Esophagus muscularis mucosa (tissue), 4 donors: ENCODE results near the gene DSCAM. TPM values are rescaled to one million over a fixed set of nuclear protein-coding genes. Genes with fewer than 3 reads are reported as not detected.

Source experiments
- DNase-seq: peaks from one replicate; pipeline ENCODE4 v3.0.0-alpha.2; 2017; ENCODE audit errors: extremely low spot score
- H3K27ac ChIP-seq, 4 donors: fragments of 200-600 bp; sonication (generic); replicated peaks in 1 of 4; 1 replicate in 3 of 4; 2 replicates in 1 of 4; pipeline ENCODE4 v1.5.1; 2016 to 2019; ENCODE audit warnings: mild to moderate bottlenecking in 1 of 4
- H3K27me3 ChIP-seq, 4 donors: fragments of 200-600 bp; sonication (generic); one replicate each; pipeline versions ENCODE4 v1.5.1 to v1.6.0; 2016 to 2019
- H3K36me3 ChIP-seq, 4 donors: fragments of 200-600 bp; sonication (generic); one replicate each; pipeline ENCODE4 v1.5.1; 2016 to 2019
- H3K4me1 ChIP-seq, 4 donors: fragments of 200-600 bp; sonication (generic); one replicate each; pipeline ENCODE4 v1.5.1; 2016 to 2019
- H3K4me3 ChIP-seq, 4 donors: fragments of 200-600 bp; sonication (generic); 1 replicate in 2 of 4; 2 replicates in 2 of 4; pipeline ENCODE4 v1.5.1; 2016 to 2019; ENCODE audit warnings: mild to moderate bottlenecking in 4 of 4, moderate library complexity in 1 of 4
- H3K9me3 ChIP-seq, 4 donors: fragments of 200-600 bp; sonication (generic); 1 replicate in 3 of 4; 2 replicates in 1 of 4; pipeline ENCODE4 v1.5.1; 2016 to 2019
- EP300 ChIP-seq: sonication (generic); formaldehyde crosslinking; IDR thresholded peaks from one replicate; pipeline ENCODE4 v1.6.1; 2017; ENCODE audit warnings: antibody characterized with exemption
- POLR2A ChIP-seq: fragments of 450-650 bp; IDR thresholded peaks from one replicate; pipeline ENCODE4 v1.6.1; 2017; ENCODE audit warnings: antibody characterized with exemption, moderate library complexity, mild to moderate bottlenecking, low read depth
- POLR2AphosphoS5 ChIP-seq, 2 donors: sonication (generic); formaldehyde crosslinking; IDR thresholded peaks; one replicate each; pipeline ENCODE4 v1.6.1; 2017; ENCODE audit warnings: antibody characterized with exemption in 2 of 2
- WGBS: methylation state at CpG from one replicate; pipeline ENCODE4 v1.1.5; 2018; 5-methylcytosine and 5-hydroxymethylcytosine counted together
- intact Hi-C: fragments of 100-400 bp; cut with DNase I; formaldehyde crosslinking; loops from one replicate; pipeline ENCODE4 v1.15.1; 2023
- total RNA-seq, 4 donors: library from RNA; depleted of rRNA; stranded (reverse); fragments of >200 nt; gene quantifications; one replicate each; pipeline versions ENCODE4 v1.1.0 to v1.2.1, GENCODE V29; 2016
- TF ChIP-seq, protein P1 (sequence below), 3 experiments: fragments of 200-600 bp in 2 of 3; fragments of 450-650 bp in 1 of 3; sonication (generic) in 2 of 3; IDR thresholded peaks; one replicate each; pipeline ENCODE4 v1.5.1; 2017 to 2019; ENCODE audit warnings: antibody characterized with exemption in 3 of 3, mild to moderate bottlenecking in 2 of 3, moderate library complexity in 1 of 3

DSCAM gene
- total RNA-seq, 4 donors from 2014 or later: 0.06 to 0.42 (median 0.17) TPM; not detected in 1

DNA sequence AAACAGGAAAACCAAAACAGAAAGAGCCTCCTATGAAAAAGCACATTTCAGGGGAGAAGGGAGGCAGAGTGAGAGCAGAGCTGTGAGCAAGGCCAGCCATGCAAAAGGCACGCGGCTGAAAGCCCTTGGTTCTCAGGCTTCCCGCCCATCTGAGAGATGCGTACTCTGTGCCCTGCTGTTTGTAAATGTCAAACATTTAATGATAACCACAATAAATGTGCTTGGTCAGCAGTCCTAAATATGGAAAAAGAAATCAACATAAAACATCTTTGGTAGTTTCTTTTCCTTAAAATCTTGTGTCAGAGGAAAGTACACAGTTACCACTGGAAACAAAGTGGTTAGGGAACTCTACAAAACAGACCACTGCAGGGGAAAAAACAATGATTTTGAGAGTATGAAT, 283.1 kb downstream of the DSCAM start:
- 76% methylated on average over 4 of the region's 4 CpGs for WGBS
- intact Hi-C loops: no loop called here
- peak; percentile 60 for DNase-seq

DNA sequence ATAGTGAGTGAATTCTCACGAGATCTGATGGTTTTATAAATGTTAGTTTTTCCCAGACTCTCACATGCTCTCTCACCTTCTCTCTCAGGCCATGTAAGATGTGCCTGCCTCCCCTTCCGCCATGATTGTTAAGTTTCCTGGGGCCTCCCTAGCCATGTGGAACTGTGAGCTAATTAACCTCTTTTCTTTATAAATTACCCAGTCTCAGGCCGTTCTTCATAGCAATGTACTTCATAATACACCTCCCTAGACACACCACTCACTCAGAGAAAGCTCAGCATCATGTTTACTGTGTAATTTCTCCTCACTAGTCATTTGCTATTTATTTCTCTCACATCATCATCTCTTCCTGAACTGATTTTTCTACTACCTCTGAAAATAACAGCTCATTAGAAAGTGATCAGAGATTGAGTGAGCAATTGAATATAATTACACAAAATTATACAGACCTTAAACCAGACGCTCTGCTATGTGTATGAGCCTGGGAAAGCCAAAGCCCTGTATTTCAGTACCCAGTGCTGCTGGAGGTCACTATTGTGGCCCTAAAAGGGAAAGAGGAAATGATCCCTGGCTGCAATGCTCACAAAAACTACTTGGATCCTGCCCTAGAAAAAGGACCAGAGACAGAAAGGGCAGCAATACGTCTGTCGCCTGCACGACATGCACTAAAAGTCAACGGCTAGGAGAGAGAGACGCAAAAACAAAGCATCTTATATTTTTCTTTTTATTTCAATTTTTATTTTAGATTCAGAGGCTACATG, 284.5 kb downstream of the DSCAM start:
- intact Hi-C loops: no loop called here
- WGBS: 78% methylated on average over 9 of the region's 9 CpGs
- Histone ChIP-seq H3K9me3 (no peaks in the 10 kb centered on the region), H3K27me3 (peaks cover 0 to 5% (median 0%) of the 10 kb centered on the region in 4 donors), H3K36me3 (no peaks in the 10 kb centered on the region), H3K4me1 (no peaks in the 10 kb centered on the region), H3K27ac (no peak overlapping the region), H3K4me3 (no peak overlapping the region)
- peak; percentile 39 for DNase-seq
- TF ChIP-seq, protein P1, sequence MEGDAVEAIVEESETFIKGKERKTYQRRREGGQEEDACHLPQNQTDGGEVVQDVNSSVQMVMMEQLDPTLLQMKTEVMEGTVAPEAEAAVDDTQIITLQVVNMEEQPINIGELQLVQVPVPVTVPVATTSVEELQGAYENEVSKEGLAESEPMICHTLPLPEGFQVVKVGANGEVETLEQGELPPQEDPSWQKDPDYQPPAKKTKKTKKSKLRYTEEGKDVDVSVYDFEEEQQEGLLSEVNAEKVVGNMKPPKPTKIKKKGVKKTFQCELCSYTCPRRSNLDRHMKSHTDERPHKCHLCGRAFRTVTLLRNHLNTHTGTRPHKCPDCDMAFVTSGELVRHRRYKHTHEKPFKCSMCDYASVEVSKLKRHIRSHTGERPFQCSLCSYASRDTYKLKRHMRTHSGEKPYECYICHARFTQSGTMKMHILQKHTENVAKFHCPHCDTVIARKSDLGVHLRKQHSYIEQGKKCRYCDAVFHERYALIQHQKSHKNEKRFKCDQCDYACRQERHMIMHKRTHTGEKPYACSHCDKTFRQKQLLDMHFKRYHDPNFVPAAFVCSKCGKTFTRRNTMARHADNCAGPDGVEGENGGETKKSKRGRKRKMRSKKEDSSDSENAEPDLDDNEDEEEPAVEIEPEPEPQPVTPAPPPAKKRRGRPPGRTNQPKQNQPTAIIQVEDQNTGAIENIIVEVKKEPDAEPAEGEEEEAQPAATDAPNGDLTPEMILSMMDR (IDR thresholded peaks at IDR 0.05): no peak
- no peak for TF ChIP-seq EP300

More for the DNA sequence above, 283.1 kb downstream of the DSCAM start:
- no peaks in the 10 kb centered on the region for H3K9me3 ChIP-seq
- no peaks in the 10 kb centered on the region for H3K4me1 ChIP-seq
- H3K36me3 ChIP-seq: no peaks in the 10 kb centered on the region
- TF ChIP-seq, protein P1 (IDR thresholded peaks at IDR 0.05): no peak
- no peak for TF ChIP-seq EP300
- TF ChIP-seq POLR2AphosphoS5 (IDR thresholded peaks at IDR 0.05): no peak
- TF ChIP-seq POLR2A: no peak
- no peak overlapping the region for H3K4me3 ChIP-seq
- H3K27me3 ChIP-seq: peaks cover 0 to 5% (median 0%) of the 10 kb centered on the region in 4 donors
- H3K27ac ChIP-seq: no peak overlapping the region

DNA sequence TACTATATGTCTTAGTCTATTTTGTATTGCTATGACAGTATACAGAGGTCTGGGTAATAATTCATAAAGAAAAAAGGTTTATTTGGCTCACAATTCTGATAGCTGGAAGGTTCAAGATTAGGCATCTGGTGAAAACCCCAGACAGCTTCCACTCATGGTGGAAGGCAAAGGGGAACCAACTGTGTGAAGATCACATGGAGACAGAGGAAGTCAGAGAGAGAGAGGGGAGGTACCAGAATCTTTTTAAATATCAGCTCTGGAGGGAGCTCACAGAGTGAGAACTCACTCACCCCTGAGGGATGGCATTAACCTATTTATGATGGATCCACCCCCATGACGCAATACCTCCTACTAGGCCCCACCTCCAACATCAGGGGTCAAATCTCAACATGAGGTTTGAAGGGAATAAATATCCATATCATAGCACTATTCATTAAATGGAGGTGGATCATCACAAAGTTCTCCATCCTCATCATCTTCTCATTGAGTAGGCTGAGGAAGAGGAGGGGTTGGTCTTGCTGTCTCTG, 290.5 kb downstream of the DSCAM start:
- intact Hi-C loops: no loop called here
- no peak overlapping the region for H3K27ac ChIP-seq
- H3K4me1 ChIP-seq: no peaks in the 10 kb centered on the region
- H3K36me3 ChIP-seq: no peaks in the 10 kb centered on the region
- no peaks in the 10 kb centered on the region for H3K27me3 ChIP-seq
- TF ChIP-seq EP300 (no peak), POLR2AphosphoS5 (IDR thresholded peaks at IDR 0.05) (no peak), POLR2A (no peak)
- TF ChIP-seq, protein P1 (IDR thresholded peaks at IDR 0.05): no peak
- H3K9me3 ChIP-seq: no peaks in the 10 kb centered on the region
- no peak overlapping the region for H3K4me3 ChIP-seq
- DNase-seq: peak; percentile 89
- 0% methylated on average over 1 of the region's 1 CpG for WGBS

DNA sequence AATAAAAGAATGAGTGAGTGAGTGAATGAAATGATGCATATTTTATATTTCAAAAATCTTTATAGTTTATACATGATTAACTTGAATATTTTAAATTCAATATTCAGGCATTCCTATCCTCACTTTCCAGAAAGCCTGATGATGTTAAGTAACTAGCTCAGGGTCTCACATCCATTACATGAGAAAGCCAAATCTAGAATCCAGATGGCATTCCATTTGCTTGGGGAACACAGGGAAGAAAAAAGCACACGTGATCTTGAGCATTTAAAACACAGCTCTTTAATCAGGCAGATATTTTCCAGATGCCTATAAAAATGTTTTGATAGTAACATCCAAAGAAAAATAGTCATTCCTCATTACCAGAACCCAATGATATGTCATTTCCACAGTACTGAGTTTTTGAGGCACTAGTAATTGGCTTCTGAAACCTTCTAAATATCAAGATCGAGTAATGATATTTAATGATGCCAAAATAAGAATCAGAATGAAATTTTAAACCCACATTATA, 291.9 kb downstream of the DSCAM start:
- H3K27ac ChIP-seq: no peak overlapping the region
- H3K27me3 ChIP-seq: no peaks in the 10 kb centered on the region
- no peak for DNase-seq
- no peak for TF ChIP-seq POLR2A
- no peak for TF ChIP-seq EP300
- TF ChIP-seq POLR2AphosphoS5 (IDR thresholded peaks at IDR 0.05): no peak
- TF ChIP-seq, protein P1 (IDR thresholded peaks at IDR 0.05): no peak
- intact Hi-C loops: no loop called here
- no peaks in the 10 kb centered on the region for H3K36me3 ChIP-seq
- no peaks in the 10 kb centered on the region for H3K4me1 ChIP-seq
- no peak overlapping the region for H3K4me3 ChIP-seq
- 40% methylated on average over 2 of the region's 2 CpGs for WGBS
- no peaks in the 10 kb centered on the region for H3K9me3 ChIP-seq
